HUDEP-2 (cell line): ENCODE measurements around the gene JAZF1.
A peak's percentile ranks its signal among the peaks of the same experiment; 100 is the strongest.

ENCODE experiments used
- DNase-seq, 76 experiments: peaks; one replicate each; lab custom pipeline; 2025; ENCODE audit not compliant: unreplicated experiment in 76 of 76; lab: John Stamatoyannopoulos, UW

The JAZF1 gene

GRCh38 chr7:28180364-28181147 lies at the start of gene JAZF1:
Gene JAZF1 (minus strand): TSS chr7:28180795.
- peak in 52 of 76 experiments; percentile 6 to 77 (median 52) for DNase-seq

- DNase-seq: no peak
Observed at GRCh38 chr7:28230261-28230660, 49.7 kb upstream of the JAZF1 start.

GRCh38 chr7:28228396-28228795 lies 47.8 kb upstream of the JAZF1 start:
- no peak for DNase-seq

- DNase-seq: no peak
Observed at GRCh38 chr7:28226003-28226402, 45.4 kb upstream of the JAZF1 start.

- no peak for DNase-seq
Observed at GRCh38 chr7:28225576-28225975, 45.0 kb upstream of the JAZF1 start.

- DNase-seq: no peak
Observed at GRCh38 chr7:28224675-28225074, 44.1 kb upstream of the JAZF1 start.

GRCh38 chr7:28224172-28224571 lies 43.6 kb upstream of the JAZF1 start:
- peak in 1 of 76 experiments; percentile 25 for DNase-seq

- peak in 1 of 76 experiments; percentile 19 for DNase-seq
Observed at GRCh38 chr7:28222636-28223035, 42.0 kb upstream of the JAZF1 start.

GRCh38 chr7:28219793-28220192 lies 39.2 kb upstream of the JAZF1 start:
- no peak for DNase-seq

GRCh38 chr7:28217143-28217542 lies 36.5 kb upstream of the JAZF1 start:
- no peak for DNase-seq

- peak in 1 of 76 experiments; percentile 13 for DNase-seq
Observed at GRCh38 chr7:28211006-28211405, 30.4 kb upstream of the JAZF1 start.

GRCh38 chr7:28208506-28208905 lies 27.9 kb upstream of the JAZF1 start:
- peak in 7 of 76 experiments; percentile 4 to 31 (median 16) for DNase-seq

- DNase-seq: no peak
Observed at GRCh38 chr7:28207486-28208158, 27.0 kb upstream of the JAZF1 start.

- DNase-seq: peak in 1 of 76 experiments; percentile 7
Observed at GRCh38 chr7:28205506-28205905, 24.9 kb upstream of the JAZF1 start.

- peak in 73 of 76 experiments; percentile 46 to 98 (median 81) for DNase-seq
Observed at GRCh38 chr7:28203508-28204240, 23.1 kb upstream of the JAZF1 start.

GRCh38 chr7:28202222-28202621 lies 21.6 kb upstream of the JAZF1 start:
- no peak for DNase-seq

- peak in 5 of 76 experiments; percentile 31 to 65 (median 43) for DNase-seq
Observed at GRCh38 chr7:28201131-28201530, 20.5 kb upstream of the JAZF1 start.

- peak in 75 of 76 experiments; percentile 38 to 97 (median 85) for DNase-seq
Observed at GRCh38 chr7:28200598-28200997, 20.0 kb upstream of the JAZF1 start.

GRCh38 chr7:28199021-28199510 lies 18.5 kb upstream of the JAZF1 start:
- peak in 54 of 76 experiments; percentile 11 to 70 (median 33) for DNase-seq

- DNase-seq: peak in 51 of 76 experiments; percentile 2 to 60 (median 37)
Observed at GRCh38 chr7:28195910-28196620, 15.5 kb upstream of the JAZF1 start.
